HG03139 (cell line): ENCODE measurements around the gene KRT40.

ENCODE experiments used
- ATAC-seq: cut with Tn5 transposase; IDR thresholded peaks from one replicate; pipeline ENCODE4 v1.9.1; 2021; ENCODE audit not compliant: unreplicated experiment

The KRT40 gene

GRCh38 chr17:40953881-40954280 is 30.2 kb downstream of the KRT40 start:
- ATAC-seq: no peak

- no peak for ATAC-seq
These were observed 31.5 kb downstream of the KRT40 start for GRCh38 chr17:40952661-40953060.

GRCh38 chr17:40952154-40952553 is 32.0 kb downstream of the KRT40 start:
- no peak for ATAC-seq

DNA sequence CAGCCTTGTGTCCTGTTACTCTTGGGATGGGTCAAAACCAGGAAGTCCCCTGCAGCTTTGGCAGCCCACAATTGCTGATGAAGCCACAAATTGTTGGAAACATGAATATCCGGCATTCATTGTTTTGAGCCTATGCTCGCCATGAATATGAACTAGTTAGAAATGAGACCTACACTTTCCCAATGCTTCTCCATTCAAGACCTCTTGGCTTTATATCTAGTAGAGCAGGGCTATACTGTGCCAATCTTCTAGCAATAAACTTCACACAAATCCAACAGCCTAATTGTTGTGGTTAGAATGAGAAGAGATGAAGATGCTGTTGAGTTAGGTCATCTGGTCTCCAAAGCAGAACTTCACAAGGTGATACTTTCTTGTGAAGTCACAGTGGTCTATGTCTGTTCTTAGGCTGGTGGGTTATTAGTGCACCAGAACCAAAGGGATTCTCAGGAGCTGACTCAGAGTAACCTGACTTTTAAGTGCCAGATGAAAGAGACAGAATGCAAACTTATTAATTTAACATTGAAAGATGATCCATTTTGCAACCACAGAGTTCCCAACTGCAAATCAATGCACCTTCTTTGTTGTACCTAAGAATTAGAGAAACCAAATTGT is 33.0 kb downstream of the KRT40 start:
- no peak for ATAC-seq

DNA sequence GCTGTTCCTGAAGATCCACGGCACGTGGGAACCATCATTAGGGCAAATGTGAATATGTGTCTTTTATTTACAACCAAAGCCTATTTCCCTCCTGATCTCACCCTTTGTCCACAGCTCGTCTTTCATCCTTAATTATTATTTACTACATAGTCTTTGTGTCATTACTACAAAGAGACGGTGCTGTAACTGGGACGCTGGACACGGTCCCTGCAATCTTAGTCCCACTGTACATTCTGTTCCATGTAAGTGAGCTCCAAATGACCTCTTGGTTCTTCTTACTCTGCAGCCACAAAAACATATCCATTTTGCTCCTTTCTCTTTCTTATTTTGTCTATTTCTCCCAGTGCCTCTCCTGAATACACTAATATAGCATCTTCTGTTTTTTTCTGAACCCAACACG is 34.0 kb downstream of the KRT40 start:
- ATAC-seq: no peak

- ATAC-seq: no peak
These were observed 34.7 kb downstream of the KRT40 start for GRCh38 chr17:40949418-40949817.

DNA sequence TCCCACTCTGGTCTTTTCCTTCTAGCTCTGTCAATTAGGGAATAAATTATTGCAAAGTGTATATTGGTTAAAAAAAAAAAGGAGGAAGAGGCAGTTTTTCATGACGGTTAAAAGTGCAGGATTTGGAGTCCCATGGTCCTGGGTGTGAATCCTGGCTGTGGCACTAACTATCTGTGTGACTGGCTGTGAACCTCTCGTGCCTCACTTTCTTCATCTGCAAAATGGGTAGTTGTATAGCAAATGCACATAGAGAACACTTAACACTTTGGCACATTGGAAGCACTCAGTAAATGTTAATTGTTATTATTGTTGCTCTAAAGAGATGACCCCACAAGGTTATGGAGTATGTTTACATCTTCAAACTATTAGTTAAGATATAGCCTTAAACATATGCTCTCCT is 36.2 kb downstream of the KRT40 start:
- ATAC-seq: no peak

- no peak for ATAC-seq
These were observed 38.7 kb downstream of the KRT40 start for GRCh38 chr17:40945414-40945813.

GRCh38 chr17:40944531-40944930 is 39.6 kb downstream of the KRT40 start:
- no peak for ATAC-seq

GRCh38 chr17:40942553-40942952 is 41.6 kb downstream of the KRT40 start:
- no peak for ATAC-seq

DNA sequence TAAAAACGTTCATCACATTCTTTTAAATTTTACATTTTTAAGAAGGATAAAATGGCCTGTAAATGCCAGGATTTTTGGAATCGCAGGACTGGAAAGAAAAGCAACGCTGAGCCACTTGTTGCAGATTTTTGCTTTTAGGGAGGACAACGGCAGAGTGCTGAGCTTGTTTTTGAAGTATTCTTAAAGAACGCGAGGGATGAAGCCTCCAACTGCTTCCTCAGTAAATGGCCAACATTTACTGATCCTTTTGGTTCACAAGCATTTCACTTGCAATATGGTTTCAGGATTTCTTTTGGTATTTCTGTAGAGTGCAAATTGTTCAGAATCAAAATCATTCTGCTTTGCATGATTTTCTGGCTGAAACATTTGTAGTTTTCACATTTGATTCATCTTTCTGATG is 43.9 kb downstream of the KRT40 start:
- ATAC-seq: no peak

DNA sequence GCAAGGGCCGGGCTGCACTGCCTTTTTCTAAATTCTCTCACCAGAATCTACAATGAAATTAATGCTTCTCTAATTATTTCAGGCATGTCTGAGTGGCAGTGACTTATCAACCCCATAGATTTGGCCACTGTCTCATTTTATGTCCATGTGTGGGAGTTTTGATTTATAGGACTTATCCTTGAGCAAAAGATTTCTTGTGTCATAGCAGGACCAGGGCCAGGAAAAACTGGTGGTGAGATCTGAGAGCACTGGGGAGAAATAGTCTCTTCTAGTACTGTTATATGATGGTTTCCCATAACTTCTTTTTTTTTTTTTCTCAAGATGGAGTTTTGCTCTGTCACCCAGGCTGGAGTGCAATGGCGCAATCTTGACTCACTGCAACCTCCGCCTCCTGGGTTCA is 45.1 kb downstream of the KRT40 start:
- no peak for ATAC-seq

- ATAC-seq: no peak
These were observed 46.7 kb downstream of the KRT40 start, which contains the start of gene KRT23 for GRCh38 chr17:40937384-40937819. TSS of gene KRT23 (minus strand) at chr17:40937646. CDS start at chr17:40936603, 1,043 bp downstream.

GRCh38 chr17:40936976-40937375 is 47.1 kb downstream of the KRT40 start:
- no peak for ATAC-seq

DNA sequence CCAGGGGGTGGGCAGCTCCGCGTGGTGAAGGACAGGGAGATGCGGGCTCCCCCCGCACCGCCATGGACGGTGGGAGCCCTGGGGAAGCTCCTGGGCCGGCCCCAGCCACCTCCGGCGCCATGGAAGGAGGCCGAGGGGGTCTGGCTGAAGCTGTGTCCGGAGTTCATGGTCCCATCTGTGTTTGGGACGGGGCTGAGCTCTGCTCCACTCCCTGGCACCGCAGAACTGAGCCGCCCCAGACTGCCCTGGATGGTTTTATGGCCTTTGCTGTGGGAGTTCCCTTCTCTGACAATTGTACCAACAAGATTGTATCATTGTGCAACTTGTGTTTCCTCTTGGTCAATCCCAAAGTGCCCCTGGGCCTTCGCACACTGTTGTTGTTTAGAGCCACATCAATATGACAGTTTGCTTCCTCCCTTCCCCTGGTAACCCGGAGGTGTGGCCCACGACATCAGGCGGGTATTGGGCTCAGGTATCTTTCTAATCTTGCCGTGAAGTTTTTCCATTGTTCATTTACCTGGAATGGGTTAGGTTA is 47.6 kb downstream of the KRT40 start:
- no peak for ATAC-seq

DNA sequence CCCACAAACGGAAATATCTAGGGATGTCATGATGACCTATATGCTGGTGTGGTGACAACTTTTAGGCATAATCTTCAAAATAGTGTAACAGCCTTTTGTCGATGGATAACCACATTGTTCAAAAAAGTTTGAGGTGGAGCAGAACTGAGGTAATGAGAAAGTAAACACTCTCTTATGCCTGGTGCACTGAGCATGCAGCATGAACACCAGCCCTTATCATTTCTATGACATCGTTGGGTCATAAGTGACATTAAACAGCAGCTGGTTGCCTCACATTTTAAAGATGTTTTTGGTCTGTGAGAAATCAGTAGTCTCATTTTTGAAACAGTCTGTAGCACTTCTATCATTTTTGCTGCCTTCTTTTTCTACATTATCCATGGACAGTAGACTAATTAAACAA is 48.5 kb downstream of the KRT40 start:
- no peak for ATAC-seq

DNA sequence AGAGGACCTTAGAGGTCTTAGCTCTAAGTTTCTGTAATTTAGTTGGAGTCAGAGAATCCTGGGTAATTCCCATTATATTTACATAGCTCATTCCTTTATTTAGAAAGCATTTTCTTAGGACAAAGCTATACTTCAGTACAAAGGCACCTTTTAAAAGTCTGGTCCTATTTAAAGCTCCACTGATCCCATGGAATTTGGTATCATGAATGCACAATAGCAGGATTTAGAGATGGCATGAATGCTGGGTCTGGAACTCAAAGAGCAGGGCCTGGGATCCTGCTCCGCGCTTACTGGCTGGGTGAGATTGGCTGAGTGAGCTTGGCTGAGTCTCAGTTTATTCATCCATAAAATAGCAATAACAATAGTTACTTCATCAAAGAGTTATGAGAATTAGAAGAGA is 51.5 kb downstream of the KRT40 start:
- ATAC-seq: no peak

DNA sequence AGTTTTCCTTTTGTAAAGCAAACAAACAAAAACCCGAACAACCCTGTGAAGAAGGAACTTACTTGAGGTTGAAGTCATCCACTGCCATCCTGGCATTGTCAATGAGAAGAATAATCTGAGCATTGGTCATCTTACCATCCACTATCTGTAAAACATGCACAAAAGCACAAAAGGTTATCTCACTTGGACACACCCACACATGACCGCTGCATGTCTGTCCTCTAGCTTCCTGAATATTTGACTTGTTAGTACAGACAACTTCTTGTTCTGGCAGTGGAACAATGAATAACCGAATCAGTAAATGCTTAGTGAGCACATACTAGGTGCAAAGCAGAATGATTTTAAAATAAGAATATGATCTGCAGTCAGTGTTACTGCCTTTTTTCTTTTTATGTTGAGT is 52.8 kb downstream of the KRT40 start:
- ATAC-seq: no peak
